Stimulated activated naive CD8-positive, alpha-beta T cell treated with anti-CD3 and anti-CD28 coated beads, Interleukin-15, Interleukin-2, amounts not matched to agents 100 ng/mL and 50 ng/mL, for 24 hours (primary cell): ENCODE data around the gene PDRG1.
"Not testable (repeated sequence)": the region's sequence is repeated elsewhere in the genome, so short reads cannot be mapped to it uniquely, and the experiment has no call there.

Experiments
- H3K27ac Mint-ChIP-seq: one replicate; pipeline ENCODE4 v1.8.0; 2021; ENCODE audit warnings: mild to moderate bottlenecking, mixed read lengths
- H3K27me3 Mint-ChIP-seq: one replicate; pipeline ENCODE4 v1.8.0; 2021; ENCODE audit warnings: mixed read lengths
- H3K36me3 Mint-ChIP-seq: one replicate; pipeline ENCODE4 v1.8.0; 2021; ENCODE audit warnings: low read depth, mixed read lengths
- H3K4me1 Mint-ChIP-seq: one replicate; pipeline ENCODE4 v1.8.0; 2021; ENCODE audit warnings: low read depth, mixed read lengths
- H3K4me3 Mint-ChIP-seq: one replicate; pipeline ENCODE4 v1.8.0; 2021; ENCODE audit warnings: mild to moderate bottlenecking, mixed read lengths
- H3K9me3 Mint-ChIP-seq: one replicate; pipeline ENCODE4 v1.8.0; 2021; ENCODE audit warnings: mixed read lengths

Gene PDRG1

DNA sequence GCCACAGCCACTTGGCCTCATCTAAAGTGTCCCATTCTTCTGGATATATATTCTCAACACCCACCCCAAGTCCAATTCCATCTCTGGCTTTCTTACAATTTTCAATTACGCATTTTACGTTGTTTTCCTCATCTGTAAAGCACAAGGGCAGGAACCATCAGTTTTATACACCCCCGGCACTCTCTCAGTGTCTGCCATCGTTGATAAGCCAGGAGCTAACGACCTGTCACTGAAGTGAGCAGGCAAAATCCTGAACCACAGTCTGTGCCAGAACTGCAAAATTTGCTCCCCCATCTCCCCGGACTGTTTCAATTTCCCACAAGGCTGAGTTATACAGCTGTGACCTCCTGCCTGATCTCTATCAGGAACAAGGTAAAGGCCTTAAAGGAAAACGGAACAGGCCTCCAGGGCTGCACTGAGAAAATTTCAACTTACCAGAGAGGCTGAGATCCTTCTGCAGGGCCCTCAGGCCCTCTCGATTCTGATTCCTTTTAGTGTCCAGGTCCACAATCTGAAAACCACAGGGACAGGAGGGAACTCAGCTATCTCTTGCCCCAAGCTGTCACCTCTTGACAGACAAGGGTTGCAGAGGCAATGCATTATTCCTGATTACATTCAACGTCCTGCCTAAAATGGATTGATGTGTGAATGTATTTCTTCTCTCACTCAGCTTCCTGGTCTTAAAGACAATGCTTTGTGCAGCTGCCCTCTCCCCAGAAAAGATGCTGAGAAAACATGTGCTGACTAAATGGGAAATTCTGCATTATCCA, 1.8 kb downstream of the PDRG1 start:
- Mint-ChIP-seq H3K27me3 (no peaks in the 10 kb centered on the region), H3K4me3 (peak overlapping the region; percentile 96), H3K27ac (peak overlapping the region; percentile 96), H3K36me3 (peaks cover 48% of the 10 kb centered on the region), H3K9me3 (peaks cover 4% of the 10 kb centered on the region), H3K4me1 (peaks cover 31% of the 10 kb centered on the region)

DNA sequence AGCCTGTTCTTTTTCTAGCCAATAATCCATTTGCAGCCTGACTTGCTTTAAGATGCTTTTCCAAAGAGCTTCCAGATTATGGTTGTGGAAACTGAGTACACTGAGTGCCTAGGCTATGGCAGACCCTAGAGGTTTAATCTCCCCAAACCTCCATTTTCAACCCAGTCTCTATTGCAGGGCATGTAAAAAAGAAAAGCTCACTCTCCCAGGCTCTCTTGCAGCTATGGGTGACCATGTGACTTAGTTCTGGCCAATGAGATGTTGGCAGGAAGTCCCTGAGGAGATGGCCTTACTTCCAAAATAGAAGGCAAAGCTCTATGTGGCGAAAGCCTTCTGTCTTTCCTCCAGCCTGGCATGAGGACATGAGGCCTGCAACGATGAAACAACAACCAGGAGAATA, 3.8 kb downstream of the PDRG1 start:
- no peak overlapping the region for H3K4me3 Mint-ChIP-seq

DNA sequence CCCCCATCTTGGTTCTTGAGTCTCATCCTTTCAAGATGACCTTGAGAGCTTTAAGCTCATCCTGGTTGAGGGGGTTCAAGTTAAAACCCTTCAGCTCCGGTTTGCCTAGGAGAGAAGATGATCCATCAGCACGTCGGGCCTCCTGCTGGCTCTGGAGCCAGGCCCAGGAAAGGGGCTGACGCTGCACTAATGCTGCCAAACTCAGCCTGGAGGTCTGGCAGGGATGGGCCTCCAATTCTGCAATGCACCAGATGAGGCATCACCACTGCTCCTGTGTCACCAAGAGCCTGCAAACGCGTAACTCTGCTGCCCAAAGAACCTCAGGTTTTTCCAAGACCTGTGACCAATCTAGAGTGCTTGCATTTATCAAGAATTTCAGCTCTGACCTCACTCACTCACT, 6.1 kb downstream of the PDRG1 start:
- Mint-ChIP-seq H3K36me3 (peaks cover 53% of the 10 kb centered on the region), H3K9me3 (peaks cover 4% of the 10 kb centered on the region), H3K27ac (no peak overlapping the region), H3K4me1 (peaks cover 19% of the 10 kb centered on the region), H3K4me3 (no peak overlapping the region), H3K27me3 (no peaks in the 10 kb centered on the region)

More for the DNA sequence above, 3.8 kb downstream of the PDRG1 start:
- Mint-ChIP-seq H3K36me3 (peaks cover 54% of the 10 kb centered on the region), H3K27me3 (no peaks in the 10 kb centered on the region), H3K4me1 (peaks cover 31% of the 10 kb centered on the region), H3K9me3 (peaks cover 4% of the 10 kb centered on the region), H3K27ac (no peak overlapping the region)

DNA sequence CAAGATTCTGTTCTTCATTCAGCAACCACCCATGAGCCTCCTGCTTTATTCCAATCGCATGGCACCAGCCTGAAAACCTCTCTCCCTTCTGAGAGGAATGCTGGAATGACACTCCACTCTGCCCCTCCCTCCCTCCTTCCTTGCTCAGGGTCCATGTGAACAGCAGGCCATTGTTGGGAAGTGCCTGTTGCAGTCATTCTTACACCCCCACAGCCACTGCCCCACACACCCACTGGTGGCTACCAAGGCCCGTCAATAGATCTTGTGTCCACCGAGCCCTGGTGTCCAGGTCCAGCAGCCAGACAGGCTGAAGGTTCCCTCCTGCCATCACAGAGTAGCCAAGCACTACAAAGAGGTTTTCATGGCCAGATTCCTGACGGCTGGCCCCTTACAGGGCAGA, 6.5 kb downstream of the PDRG1 start:
- no peak overlapping the region for H3K4me3 Mint-ChIP-seq
- H3K4me1 Mint-ChIP-seq = peaks cover 14% of the 10 kb centered on the region
- H3K27me3 Mint-ChIP-seq = no peaks in the 10 kb centered on the region
- no peak overlapping the region for H3K27ac Mint-ChIP-seq
- peaks cover 4% of the 10 kb centered on the region for H3K9me3 Mint-ChIP-seq
- peaks cover 53% of the 10 kb centered on the region for H3K36me3 Mint-ChIP-seq

DNA sequence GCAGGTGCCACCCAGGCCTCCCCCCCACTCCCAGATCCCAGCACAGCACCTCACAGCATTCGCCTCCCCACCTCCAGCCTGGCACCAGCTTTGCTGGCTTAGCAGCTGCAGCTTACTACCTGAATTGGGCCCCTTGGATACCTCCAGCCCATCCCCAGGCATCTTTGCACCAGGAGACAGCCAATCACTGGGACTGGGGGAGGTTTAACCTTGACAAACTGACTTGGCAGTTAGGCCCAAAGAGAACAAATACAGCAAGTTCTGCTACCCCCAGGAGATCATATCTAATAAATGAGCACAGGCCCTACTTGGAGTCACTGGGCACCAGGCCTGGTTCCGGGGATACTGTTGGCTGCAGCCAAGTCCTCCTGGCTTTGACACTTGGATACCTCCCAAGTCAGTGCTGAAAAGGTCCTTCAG, 8.8 kb downstream of the PDRG1 start:
- Mint-ChIP-seq H3K27ac (no peak overlapping the region), H3K27me3 (no peaks in the 10 kb centered on the region), H3K4me3 (no peak overlapping the region), H3K9me3 (no peaks in the 10 kb centered on the region), H3K4me1 (no peaks in the 10 kb centered on the region), H3K36me3 (peaks cover 34% of the 10 kb centered on the region)

DNA sequence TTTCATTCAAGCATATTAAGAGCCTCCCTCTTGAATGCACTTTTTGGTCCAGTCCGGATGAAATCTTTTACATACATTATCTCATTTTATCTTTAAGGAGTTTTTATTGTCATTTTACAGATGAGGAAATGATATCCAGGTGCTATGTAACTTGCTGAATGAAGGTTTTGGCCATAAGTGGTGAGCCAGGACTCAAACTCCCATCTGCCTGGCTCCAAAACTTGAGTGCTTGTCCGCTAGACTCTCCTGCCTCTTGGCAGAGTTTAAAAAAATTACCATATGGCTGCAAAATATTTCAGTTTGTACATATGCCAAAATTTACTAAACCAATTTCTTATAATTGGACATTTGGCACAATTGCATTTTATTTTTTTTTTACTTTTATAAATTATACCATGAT, 12.2 kb downstream of the PDRG1 start:
- H3K9me3 Mint-ChIP-seq = no peaks in the 10 kb centered on the region
- H3K4me3 Mint-ChIP-seq = no peak overlapping the region
- H3K27me3 Mint-ChIP-seq = no peaks in the 10 kb centered on the region
- H3K36me3 Mint-ChIP-seq = peaks cover 11% of the 10 kb centered on the region
- H3K4me1 Mint-ChIP-seq = no peaks in the 10 kb centered on the region
- H3K27ac Mint-ChIP-seq = no peak overlapping the region

DNA sequence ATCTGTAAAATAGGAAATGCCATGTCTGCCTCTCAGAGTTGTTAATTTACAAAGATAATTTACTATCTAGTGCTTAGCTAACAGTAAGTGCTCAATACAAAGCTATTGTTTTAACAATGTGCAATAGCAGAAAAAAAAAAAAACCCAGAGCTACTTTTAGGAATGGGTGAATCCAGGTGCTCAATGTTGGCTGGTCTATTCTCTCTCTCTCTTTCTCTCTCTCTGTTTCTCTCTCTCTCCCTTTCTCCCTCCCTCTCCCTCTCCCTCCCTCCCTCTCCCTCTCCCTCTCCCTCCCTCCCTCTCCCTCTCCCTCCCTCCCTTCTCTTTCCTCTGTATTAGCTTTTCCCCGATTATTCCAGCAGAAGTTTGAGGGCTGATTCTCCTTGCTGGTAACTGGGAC, 14.0 kb downstream of the PDRG1 start:
- H3K4me3 Mint-ChIP-seq = no peak overlapping the region
- H3K27me3 Mint-ChIP-seq = no peaks in the 10 kb centered on the region

DNA sequence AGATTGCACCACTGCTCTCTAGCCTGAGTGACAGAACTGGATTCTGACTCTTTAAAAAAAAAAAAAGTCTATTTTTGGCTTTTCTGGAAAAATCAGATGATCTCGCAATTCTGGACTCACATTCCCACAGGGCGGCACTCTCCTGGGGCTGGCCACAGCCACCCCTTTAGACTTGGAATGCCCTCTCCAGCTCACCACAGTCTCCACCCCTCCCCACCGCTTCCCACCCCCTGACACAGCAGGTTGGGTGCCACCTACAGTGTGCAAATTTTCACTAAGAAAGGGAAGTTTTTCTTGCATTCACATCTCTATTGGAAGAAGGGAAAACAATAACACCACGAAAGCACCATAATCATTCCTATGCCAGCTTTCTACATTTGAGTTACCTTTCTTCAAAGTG, 15.4 kb downstream of the PDRG1 start:
- Mint-ChIP-seq H3K4me1 (no peaks in the 10 kb centered on the region), H3K9me3 (no peaks in the 10 kb centered on the region), H3K27ac (no peak overlapping the region), H3K36me3 (no peaks in the 10 kb centered on the region), H3K4me3 (no peak overlapping the region), H3K27me3 (no peaks in the 10 kb centered on the region)

More for the DNA sequence above, 14.0 kb downstream of the PDRG1 start:
- Mint-ChIP-seq H3K4me1 (no peaks in the 10 kb centered on the region), H3K27ac (no peak overlapping the region), H3K9me3 (no peaks in the 10 kb centered on the region), H3K36me3 (peaks cover 8% of the 10 kb centered on the region)

DNA sequence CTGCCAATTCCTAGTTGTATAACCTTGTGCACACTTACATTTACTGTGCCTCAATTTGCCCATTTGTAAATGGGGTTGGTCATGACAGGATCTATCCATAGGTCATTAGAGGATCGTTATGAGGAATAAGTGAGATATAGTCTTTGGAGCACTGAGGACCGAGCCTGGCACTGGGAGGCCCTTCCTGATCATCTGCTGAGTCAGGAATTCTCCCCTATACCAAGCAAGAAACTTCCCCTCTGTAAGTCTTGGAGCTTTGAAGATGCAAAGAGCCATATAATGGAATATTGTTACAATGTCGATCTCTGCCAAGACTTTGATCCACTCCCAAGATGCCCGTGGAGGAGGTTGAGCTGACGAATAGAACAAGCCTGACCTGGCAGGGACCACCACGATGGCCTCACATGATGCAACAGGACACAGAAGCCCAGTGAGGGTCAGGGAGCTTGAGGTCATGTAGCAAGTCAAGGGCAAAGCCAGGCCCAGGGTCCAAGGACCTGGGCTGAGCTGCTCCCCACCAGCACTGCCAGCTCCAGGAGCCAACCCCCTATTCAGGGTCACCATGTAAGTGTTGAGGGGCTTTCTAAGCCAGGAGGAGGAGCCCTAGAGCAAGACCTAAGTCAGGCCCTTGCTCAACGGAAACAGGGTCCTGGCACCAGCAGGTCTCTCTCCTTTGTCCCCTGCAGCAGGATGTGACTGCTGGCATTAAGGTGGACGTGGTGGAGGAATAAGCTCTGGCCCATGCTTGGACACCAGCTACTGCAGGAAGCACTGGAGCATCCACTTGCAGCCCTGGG, 16.7 kb downstream of the PDRG1 start:
- H3K9me3 Mint-ChIP-seq = no peaks in the 10 kb centered on the region
- H3K4me1 Mint-ChIP-seq = no peaks in the 10 kb centered on the region
- H3K27ac Mint-ChIP-seq = no peak overlapping the region
- H3K4me3 Mint-ChIP-seq = no peak overlapping the region
- no peaks in the 10 kb centered on the region for H3K36me3 Mint-ChIP-seq
- H3K27me3 Mint-ChIP-seq = peaks cover 6% of the 10 kb centered on the region

DNA sequence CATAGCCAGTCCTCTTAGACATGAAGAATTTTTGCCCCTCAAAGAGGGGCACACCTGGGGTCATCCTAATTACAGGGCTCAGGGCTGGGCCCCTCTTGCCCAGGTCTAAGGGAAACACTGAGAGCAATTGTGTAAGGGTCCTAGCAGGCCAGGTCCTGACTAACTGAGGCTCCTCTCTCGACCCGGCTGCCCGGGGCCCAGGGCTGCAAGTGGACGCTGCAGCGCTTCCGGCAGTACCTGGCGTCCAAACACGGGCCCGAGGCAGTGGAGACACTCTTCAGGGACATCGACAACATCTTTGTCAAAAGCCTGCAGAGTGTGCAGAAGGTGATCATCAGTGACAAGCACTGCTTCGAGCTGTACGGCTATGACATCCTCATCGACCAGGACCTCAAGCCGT, 17.4 kb downstream of the PDRG1 start:
- Mint-ChIP-seq H3K4me3 (no peak overlapping the region), H3K4me1 (no peaks in the 10 kb centered on the region), H3K27ac (no peak overlapping the region), H3K27me3 (peaks cover 8% of the 10 kb centered on the region), H3K36me3 (no peaks in the 10 kb centered on the region), H3K9me3 (no peaks in the 10 kb centered on the region)

DNA sequence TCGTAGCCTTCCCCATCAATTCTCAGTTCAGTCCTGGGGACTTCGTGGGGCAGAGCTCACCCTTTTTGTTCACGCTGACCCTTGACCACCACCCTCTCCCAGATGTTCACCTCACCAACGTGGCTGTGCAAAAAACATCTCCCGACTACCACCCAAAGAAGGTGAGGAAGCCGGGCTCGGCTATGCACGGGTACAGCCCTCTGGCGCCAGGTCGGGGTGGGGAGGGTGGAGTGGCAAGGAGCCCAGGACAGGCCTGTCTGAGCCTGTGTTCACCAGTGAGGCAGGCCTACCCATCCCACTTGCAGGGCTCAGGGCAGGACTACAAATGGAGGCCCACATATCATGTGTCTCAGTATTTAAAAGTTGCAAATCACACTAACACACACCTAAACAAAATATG, 18.1 kb downstream of the PDRG1 start:
- H3K27ac Mint-ChIP-seq = no peak overlapping the region
- peaks cover 10% of the 10 kb centered on the region for H3K27me3 Mint-ChIP-seq
- H3K4me1 Mint-ChIP-seq = no peaks in the 10 kb centered on the region
- no peak overlapping the region for H3K4me3 Mint-ChIP-seq
- no peaks in the 10 kb centered on the region for H3K36me3 Mint-ChIP-seq
- H3K9me3 Mint-ChIP-seq = no peaks in the 10 kb centered on the region

DNA sequence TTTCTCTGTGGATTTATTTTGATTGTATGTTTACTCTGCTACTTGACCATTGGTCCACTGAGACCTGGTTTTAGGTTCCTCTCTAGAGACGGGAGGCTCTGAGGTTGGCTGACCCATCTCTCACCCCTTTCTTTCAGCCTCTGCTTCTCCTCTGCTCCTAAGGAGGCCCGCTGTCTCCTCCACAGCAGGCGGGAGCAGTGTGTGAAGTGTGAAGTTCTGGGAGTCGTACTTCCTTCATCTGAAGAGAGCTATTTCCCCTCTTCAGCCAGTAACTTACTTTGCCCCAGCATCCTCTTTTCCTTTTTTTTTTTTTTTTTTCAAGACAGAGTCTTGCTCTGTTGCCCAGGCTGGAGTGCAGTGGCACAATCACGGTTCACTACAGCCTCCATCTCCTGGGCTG, 21.1 kb downstream of the PDRG1 start:
- Mint-ChIP-seq H3K27me3 (peaks cover 13% of the 10 kb centered on the region), H3K9me3 (no peaks in the 10 kb centered on the region), H3K27ac (no peak overlapping the region), H3K36me3 (no peaks in the 10 kb centered on the region), H3K4me1 (no peaks in the 10 kb centered on the region), H3K4me3 (no peak overlapping the region)

DNA sequence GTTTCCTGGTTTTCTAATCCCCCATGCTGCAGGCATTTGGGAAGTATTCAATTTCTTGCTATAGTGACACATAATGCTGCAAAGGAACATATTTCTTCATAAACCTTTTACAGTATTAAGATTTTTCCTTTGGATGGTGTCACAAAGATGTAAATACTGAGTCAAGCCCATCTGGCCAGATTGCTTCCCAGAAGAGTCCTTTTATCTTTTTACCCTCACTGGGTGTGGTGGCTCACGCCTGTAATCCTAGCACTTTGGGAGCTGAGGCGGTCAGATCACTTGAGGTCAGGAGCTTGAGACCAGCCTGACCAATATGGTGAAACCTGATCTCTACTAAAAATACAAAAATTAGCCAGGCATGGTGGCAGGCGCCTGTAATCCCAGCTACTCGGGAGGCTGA, 22.2 kb downstream of the PDRG1 start:
- H3K9me3 Mint-ChIP-seq, H3K36me3 Mint-ChIP-seq: not testable (repeated sequence)

DNA sequence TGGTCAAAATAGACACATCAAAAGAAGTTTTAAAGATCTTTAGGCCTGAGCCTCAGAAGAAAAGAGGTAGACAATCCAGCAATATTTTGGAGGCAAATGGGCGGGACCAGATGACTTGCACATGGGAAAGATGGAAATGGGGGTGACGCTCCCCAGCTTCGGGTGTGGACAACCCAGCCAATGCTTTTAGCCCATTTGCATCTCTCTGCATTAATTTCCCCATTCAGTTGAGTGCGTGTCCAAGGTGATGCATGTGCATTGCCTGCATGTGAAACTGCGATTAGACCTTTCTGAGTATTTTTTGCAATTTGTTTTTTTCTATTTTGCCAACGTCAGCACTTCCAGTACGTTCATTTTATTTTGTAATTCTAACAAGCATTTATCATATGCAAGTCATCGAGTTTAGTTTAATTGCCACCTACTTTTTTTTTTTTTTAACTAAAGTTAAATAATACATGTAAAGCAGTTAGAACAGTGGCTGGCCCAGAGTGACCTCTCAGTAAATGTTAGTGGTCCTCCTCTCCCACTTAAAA, 24.2 kb downstream of the PDRG1 start:
- no peaks in the 10 kb centered on the region for H3K9me3 Mint-ChIP-seq
- peaks cover 24% of the 10 kb centered on the region for H3K27me3 Mint-ChIP-seq
- H3K36me3 Mint-ChIP-seq = no peaks in the 10 kb centered on the region
- no peak overlapping the region for H3K27ac Mint-ChIP-seq
- no peak overlapping the region for H3K4me3 Mint-ChIP-seq
- peaks cover 16% of the 10 kb centered on the region for H3K4me1 Mint-ChIP-seq

More for the DNA sequence above, 22.2 kb downstream of the PDRG1 start:
- H3K27me3 Mint-ChIP-seq = peaks cover 13% of the 10 kb centered on the region
- not testable (repeated sequence) for H3K4me1 Mint-ChIP-seq, H3K4me3 Mint-ChIP-seq, H3K27ac Mint-ChIP-seq

DNA sequence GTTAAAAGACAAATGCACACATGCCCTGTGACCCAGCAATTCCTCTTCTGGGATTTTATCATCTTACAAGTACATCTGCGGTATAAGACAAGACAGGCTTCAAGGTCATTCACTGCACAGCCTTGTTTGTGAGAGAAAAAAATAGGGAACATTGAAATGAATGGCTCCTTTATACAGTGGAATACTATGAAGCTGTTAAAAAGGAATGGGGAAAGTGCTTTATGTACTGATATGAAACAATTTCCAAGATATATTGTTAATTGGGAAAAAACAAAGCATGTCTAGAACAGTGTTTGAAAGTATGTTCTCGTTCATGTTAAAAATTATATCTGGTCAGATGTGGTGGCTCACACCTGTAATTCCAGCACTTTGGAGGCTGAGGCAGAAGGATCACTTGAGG, 25.4 kb downstream of the PDRG1 start:
- Mint-ChIP-seq H3K36me3 (no peaks in the 10 kb centered on the region), H3K27ac (no peak overlapping the region), H3K9me3 (no peaks in the 10 kb centered on the region), H3K4me1 (peaks cover 16% of the 10 kb centered on the region), H3K27me3 (peaks cover 24% of the 10 kb centered on the region), H3K4me3 (no peak overlapping the region)
